Liver (tissue), 9 donors: Measurements from ENCODE around the gene THAP4. TPM values are rescaled to one million over a fixed set of nuclear protein-coding genes. Genes with fewer than 3 reads are reported as not detected.
"Not testable (repeated sequence)": the region's sequence is repeated elsewhere in the genome, so short reads cannot be mapped to it uniquely, and the experiment has no call there.

Experiments used
- DNase-seq: peaks from one replicate; pipeline ENCODE4 v3.0.0-alpha.2; 2017; ENCODE audit warnings: low spot score
- H3K27ac ChIP-seq, 2 donors: one replicate each; pipeline ENCODE4 v1.7.0; 2013; ENCODE audit warnings: inconsistent platforms in 2 of 2, low read length in 2 of 2, control low read depth in 1 of 2, low read depth in 1 of 2, mild to moderate bottlenecking in 1 of 2
- H3K27me3 ChIP-seq, 4 donors: one replicate each; pipeline versions ENCODE4 v1.6.1 to v1.7.0; 2013; ENCODE audit warnings: low read length in 3 of 4, inconsistent platforms in 1 of 4, mild to moderate bottlenecking in 1 of 4, moderate library complexity in 1 of 4; ENCODE audit not compliant: control insufficient read depth in 4 of 4, insufficient read depth in 4 of 4
- H3K36me3 ChIP-seq, 4 donors: one replicate each; pipeline versions ENCODE4 v1.6.1 to v1.7.0; 2013; ENCODE audit warnings: low read length in 3 of 4, mild to moderate bottlenecking in 3 of 4, low read depth in 1 of 4, moderate library complexity in 1 of 4; ENCODE audit not compliant: control insufficient read depth in 4 of 4, insufficient read depth in 3 of 4
- H3K4me1 ChIP-seq, 4 donors: one replicate each; pipeline versions ENCODE4 v1.6.1 to v1.7.0; 2013; ENCODE audit warnings: low read length in 3 of 4, mild to moderate bottlenecking in 3 of 4, moderate library complexity in 1 of 4; ENCODE audit not compliant: control insufficient read depth in 4 of 4, insufficient read depth in 4 of 4
- H3K4me3 ChIP-seq, 3 donors: one replicate each; pipeline versions ENCODE4 v1.6.1 to v1.7.0; 2013; ENCODE audit warnings: low read length in 3 of 3, control low read depth in 1 of 3, low read depth in 1 of 3, mild to moderate bottlenecking in 1 of 3
- H3K9ac ChIP-seq, 2 donors: one replicate each; pipeline ENCODE4 v1.7.0; 2013; ENCODE audit warnings: low read length in 2 of 2, mild to moderate bottlenecking in 2 of 2, moderate library complexity in 2 of 2, control low read depth in 1 of 2, low read depth in 1 of 2
- H3K9me3 ChIP-seq, 4 donors: one replicate each; pipeline versions ENCODE4 v1.6.1 to v1.7.0; 2013; ENCODE audit warnings: low read length in 3 of 4; ENCODE audit not compliant: control insufficient read depth in 4 of 4
- ATF3 ChIP-seq: IDR thresholded peaks from 2 replicates; pipeline ENCODE4 v1.6.1; 2016; ENCODE audit warnings: antibody characterized with exemption
- CTCF ChIP-seq: fragments of 150-350 bp; IDR thresholded peaks from 2 replicates; pipeline ENCODE4 v1.5.1; 2017; ENCODE audit warnings: improper control_type of control experiment, low read depth, low read length; ENCODE audit not compliant: missing input control
- EGR1 ChIP-seq, 2 donors: IDR thresholded peaks; 2 replicates each; pipeline ENCODE4 v1.6.1; 2016 to 2018; ENCODE audit warnings: antibody characterized with exemption in 2 of 2, low read depth in 2 of 2
- FOXA1 ChIP-seq: IDR thresholded peaks from 2 replicates; pipeline ENCODE4 v1.6.1; 2016; ENCODE audit warnings: antibody characterized with exemption
- FOXA2 ChIP-seq: IDR thresholded peaks from 2 replicates; pipeline ENCODE4 v1.6.1; 2016; ENCODE audit warnings: antibody characterized with exemption
- GABPA ChIP-seq, 2 donors: IDR thresholded peaks in 1 of 2; conservative IDR thresholded peaks in 1 of 2; 2 replicates each; pipeline ENCODE4 v1.6.1; 2016; ENCODE audit warnings: antibody characterized with exemption in 2 of 2, mild to moderate bottlenecking in 1 of 2, moderate library complexity in 1 of 2
- HNF4A ChIP-seq, 2 donors: conservative IDR thresholded peaks; 2 replicates each; pipeline ENCODE4 v1.6.1; 2016; ENCODE audit warnings: antibody characterized with exemption in 2 of 2, mild to moderate bottlenecking in 2 of 2
- HNF4G ChIP-seq: IDR thresholded peaks from 2 replicates; pipeline ENCODE4 v1.6.1; 2016; ENCODE audit warnings: antibody characterized with exemption
- JUND ChIP-seq, 2 donors: IDR thresholded peaks; 2 replicates each; pipeline ENCODE4 v1.6.1; 2016; ENCODE audit warnings: antibody characterized with exemption in 2 of 2
- MAX ChIP-seq: IDR thresholded peaks from 2 replicates; pipeline ENCODE4 v1.6.1; 2016; ENCODE audit warnings: antibody characterized with exemption
- NR2F2 ChIP-seq: IDR thresholded peaks from 2 replicates; pipeline ENCODE4 v1.6.1; 2016; ENCODE audit warnings: antibody characterized with exemption
- RAD21 ChIP-seq, 2 donors: IDR thresholded peaks; 2 replicates each; pipeline ENCODE4 v1.6.1; 2016; ENCODE audit warnings: antibody characterized with exemption in 2 of 2, mild to moderate bottlenecking in 2 of 2
- REST ChIP-seq: IDR thresholded peaks from 2 replicates; pipeline ENCODE4 v1.6.1; 2016; ENCODE audit warnings: antibody characterized with exemption, mild to moderate bottlenecking
- RXRA ChIP-seq, 2 donors: IDR thresholded peaks; 2 replicates each; pipeline ENCODE4 v1.6.1; 2017 to 2018; ENCODE audit warnings: antibody characterized with exemption in 2 of 2, mild to moderate bottlenecking in 1 of 2
- SP1 ChIP-seq: IDR thresholded peaks from 2 replicates; pipeline ENCODE4 v1.6.1; 2018; ENCODE audit warnings: antibody characterized with exemption, mild to moderate bottlenecking
- TAF1 ChIP-seq: conservative IDR thresholded peaks from 2 replicates; pipeline ENCODE4 v1.6.1; 2016; ENCODE audit warnings: antibody characterized with exemption, mild to moderate bottlenecking
- YY1 ChIP-seq: IDR thresholded peaks from 2 replicates; pipeline ENCODE4 v1.6.1; 2016; ENCODE audit warnings: antibody characterized with exemption, mild to moderate bottlenecking
- ZBTB33 ChIP-seq: IDR thresholded peaks from 2 replicates; pipeline ENCODE4 v1.6.1; 2016; ENCODE audit warnings: antibody characterized with exemption
- WGBS: extraction: QIAGEN DNeasy Blood & Tissue Kit; methylation state at CpG from one replicate; pipeline ENCODE4 v1.1.7; 2013; 5-methylcytosine and 5-hydroxymethylcytosine counted together
- polyA plus RNA-seq, 2 donors: library from polyadenylated mRNA; stranded (reverse) in 1 of 2; unstranded in 1 of 2; fragments of 200-250 nt in 1 of 2; fragments of >200 nt in 1 of 2; fragmentation: Nextera tagmentation in 1 of 2; extraction: Ambion mirVana in 1 of 2; gene quantifications; one replicate each; pipeline versions ENCODE4 v1.2.1 to v1.2.3, GENCODE V29; 2013 to 2015
- total RNA-seq, 2 donors: library from RNA; depleted of rRNA; stranded (reverse); fragments of >200 nt; gene quantifications; one replicate each; pipeline ENCODE4 v1.2.3, GENCODE V29; 2014
- donor health status: healthy.
- donor health status: healthy.
- donor health status: healthy.
- donor health status: healthy.
- donor health status: healthy.

The THAP4 gene
- total and polyA plus RNA-seq, 4 donors = 16.8 to 33.1 (median 22.7) TPM

- no peak for TF ChIP-seq CTCF
- no peak for TF ChIP-seq YY1
- TF ChIP-seq FOXA1 = no peak
- no peak for TF ChIP-seq MAX
- TF ChIP-seq ZBTB33 = no peak
- TF ChIP-seq HNF4G = no peak
- TF ChIP-seq REST = no peak
- TF ChIP-seq RAD21 (IDR thresholded peaks at IDR 0.05) = no peak
- TF ChIP-seq JUND (IDR thresholded peaks at IDR 0.05) = no peak
- TF ChIP-seq EGR1 (IDR thresholded peaks at IDR 0.05; ENCODE audit: low read depth in 2 of 2) = no peak
- TF ChIP-seq SP1 = no peak
- TF ChIP-seq NR2F2 = no peak
- no peak for TF ChIP-seq HNF4A (conservative IDR thresholded peaks at IDR 0.05)
- TF ChIP-seq FOXA2 = no peak
- no peak for TF ChIP-seq RXRA (IDR thresholded peaks at IDR 0.05)
- TF ChIP-seq GABPA (IDR thresholded peaks at IDR 0.05 in 1 of 2, conservative IDR thresholded peaks at IDR 0.05 in 1 of 2) = no peak
- TF ChIP-seq ATF3 = no peak
- no peak for DNase-seq
- Histone ChIP-seq H3K4me3 (no peak overlapping the region), H3K9me3 (no peaks in the 10 kb centered on the region), H3K27ac (no peak overlapping the region), H3K27me3 (no peaks in the 10 kb centered on the region), H3K9ac (no peak overlapping the region), H3K36me3 (peaks cover 12 to 25% (median 13%) of the 10 kb centered on the region in 4 donors), H3K4me1 (peaks cover 0 to 4% (median under 1%) of the 10 kb centered on the region in 4 donors)
- WGBS = 98% methylated on average over 4 of the region's 4 CpGs
These were observed 68.2 kb downstream of the THAP4 start for GRCh38 chr2:241568726-241569125.

- no peak overlapping the region for H3K4me3 ChIP-seq
- H3K4me1 ChIP-seq = peaks cover 2 to 14% (median 8%) of the 10 kb centered on the region in 4 donors
- no peak for DNase-seq
- peaks cover 7 to 19% (median 13%) of the 10 kb centered on the region in 4 donors for H3K36me3 ChIP-seq
- no peaks in the 10 kb centered on the region for H3K27me3 ChIP-seq
- no peak for TF ChIP-seq FOXA2
- TF ChIP-seq NR2F2 = no peak
- no peak for TF ChIP-seq FOXA1
- TF ChIP-seq GABPA (IDR thresholded peaks at IDR 0.05 in 1 of 2, conservative IDR thresholded peaks at IDR 0.05 in 1 of 2) = no peak
- TF ChIP-seq TAF1 = no peak
- WGBS = 97% methylated on average over 8 of the region's 8 CpGs
- no peak overlapping the region for H3K9ac ChIP-seq
- H3K9me3 ChIP-seq = no peaks in the 10 kb centered on the region
- no peak overlapping the region for H3K27ac ChIP-seq
These were observed 69.2 kb downstream of the THAP4 start for GRCh38 chr2:241567776-241568175.

- peaks cover 2 to 19% (median 13%) of the 10 kb centered on the region in 4 donors for H3K4me1 ChIP-seq
These were observed 69.7 kb downstream of the THAP4 start for GRCh38 chr2:241567266-241567665.

More at GRCh38 chr2:241567266-241567665, 69.7 kb downstream of the THAP4 start:
- H3K9me3 ChIP-seq, H3K9ac ChIP-seq, H3K4me3 ChIP-seq, H3K27ac ChIP-seq, DNase-seq, H3K27me3 ChIP-seq: not testable (repeated sequence)
- peaks cover 9 to 17% (median 14%) of the 10 kb centered on the region in 4 donors for H3K36me3 ChIP-seq
- 94% methylated on average over 15 of the region's 15 CpGs for whole genome bisulfite sequencing
